ENCODE data around the gene RS1. TPM values are rescaled to one million over a fixed set of nuclear protein-coding genes. Genes with fewer than 3 reads are reported as not detected.

RS1 gene
- total and polyA plus RNA-seq, 10 of the 15 experiments (the other 5 are each of a cell fraction or from before 2014, with no cell fraction given) = 0.04 to 0.26 TPM; not detected in 8

DNA sequence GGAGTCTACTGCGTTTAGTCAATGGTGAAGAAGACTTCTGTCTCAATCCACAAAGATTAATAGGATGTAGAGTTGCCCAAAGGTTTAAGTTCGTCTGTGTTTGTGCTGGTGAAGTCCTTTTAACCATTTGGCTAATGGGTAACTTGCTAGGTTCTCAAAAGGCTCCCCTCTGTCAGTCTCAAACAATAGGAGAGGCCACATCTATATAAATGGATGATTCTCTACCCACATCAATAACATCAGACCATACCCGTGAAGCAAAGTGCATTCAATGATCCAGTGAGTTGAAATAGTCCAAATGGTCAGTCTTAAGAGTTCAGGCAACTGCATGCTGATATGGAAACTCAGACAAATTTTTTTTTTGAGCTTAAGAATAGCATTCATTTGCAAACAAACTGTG, 28.1 kb downstream of the RS1 start:
- in situ Hi-C loops (cut with MboI) = no loop called here
- no peak for ATAC-seq
- ChIA-PET POLR2A (no interaction called here), SMC1A (ENCODE audit: uncharacterized antibody, unreplicated experiment) (no interaction called here), CTCF (interaction anchor here (1.0 kb wide), 1 partner anchor 12 kb away, joined by 3 read pairs; no protein-coding TSS in a partner anchor), RAD21 (ENCODE audit: unreplicated experiment) (no interaction called here)
- Histone ChIP-seq H3K9ac (ENCODE audit: control insufficient read depth, insufficient read depth, low read length) (no peak overlapping the region), H3K27me3 (replicated peaks in 1 of 2; ENCODE audit: control insufficient read depth in 2 of 2, insufficient read depth in 2 of 2, low read length in 1 of 2) (no peaks in the 10 kb centered on the region), H4K20me1 (ENCODE audit: control insufficient read depth, insufficient read depth) (no peaks in the 10 kb centered on the region), H2AFZ (ENCODE audit: control insufficient read depth, low read depth, low read length) (no peak overlapping the region), H3K79me2 (ENCODE audit: control insufficient read depth, insufficient read depth, low read length) (no peaks in the 10 kb centered on the region), H3K4me3 (no peak overlapping the region), H3K4me1 (ENCODE audit: control insufficient read depth, insufficient read depth, low read length) (no peaks in the 10 kb centered on the region), H3K36me3 (ENCODE audit: control insufficient read depth in 2 of 2, insufficient read depth in 2 of 2, low read length in 1 of 2) (no peaks in the 10 kb centered on the region), H3K4me2 (ENCODE audit: control insufficient read depth, insufficient read depth) (no peak overlapping the region), H3K9me3 (replicated peaks; ENCODE audit: control insufficient read depth, insufficient read depth, low read length) (no peaks in the 10 kb centered on the region), H3K27ac (ENCODE audit: control insufficient read depth, insufficient read depth) (no peak overlapping the region)
- no peak for DNase-seq (ENCODE audit: low read depth, low spot score)
- no peak for TF ChIP-seq YY1 (IDR thresholded peaks at IDR 0.05; ENCODE audit: low read depth, low read length)
- TF ChIP-seq NFXL1 (IDR thresholded peaks at IDR 0.05; ENCODE audit: borderline replicate concordance) = no peak
- TF ChIP-seq TBL1XR1 (IDR thresholded peaks at IDR 0.05; ENCODE audit: low read depth, low read length) = no peak
- TF ChIP-seq, protein P1, sequence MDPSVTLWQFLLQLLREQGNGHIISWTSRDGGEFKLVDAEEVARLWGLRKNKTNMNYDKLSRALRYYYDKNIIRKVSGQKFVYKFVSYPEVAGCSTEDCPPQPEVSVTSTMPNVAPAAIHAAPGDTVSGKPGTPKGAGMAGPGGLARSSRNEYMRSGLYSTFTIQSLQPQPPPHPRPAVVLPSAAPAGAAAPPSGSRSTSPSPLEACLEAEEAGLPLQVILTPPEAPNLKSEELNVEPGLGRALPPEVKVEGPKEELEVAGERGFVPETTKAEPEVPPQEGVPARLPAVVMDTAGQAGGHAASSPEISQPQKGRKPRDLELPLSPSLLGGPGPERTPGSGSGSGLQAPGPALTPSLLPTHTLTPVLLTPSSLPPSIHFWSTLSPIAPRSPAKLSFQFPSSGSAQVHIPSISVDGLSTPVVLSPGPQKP (IDR thresholded peaks at IDR 0.05; ENCODE audit: low read depth, low read length) = no peak
- TF ChIP-seq IKZF2 (IDR thresholded peaks at IDR 0.05) = no peak
- TF ChIP-seq SRF (IDR thresholded peaks at IDR 0.05; ENCODE audit: low read depth in 2 of 2, low read length in 2 of 2) = no peak
- BruUV-seq (replicated peaks) = no TSS peak
- intact Hi-C loops (cut with micrococcal nuclease; ENCODE audit: unreplicated experiment) = no loop called here
- no peak for FAIRE-seq
- 22% methylated on average over 3 of the region's 3 CpGs for WGBS (ENCODE audit: insufficient coverage, insufficient replicate concordance, low lambda C conversion rate, missing lambda C conversion rate)

DNA sequence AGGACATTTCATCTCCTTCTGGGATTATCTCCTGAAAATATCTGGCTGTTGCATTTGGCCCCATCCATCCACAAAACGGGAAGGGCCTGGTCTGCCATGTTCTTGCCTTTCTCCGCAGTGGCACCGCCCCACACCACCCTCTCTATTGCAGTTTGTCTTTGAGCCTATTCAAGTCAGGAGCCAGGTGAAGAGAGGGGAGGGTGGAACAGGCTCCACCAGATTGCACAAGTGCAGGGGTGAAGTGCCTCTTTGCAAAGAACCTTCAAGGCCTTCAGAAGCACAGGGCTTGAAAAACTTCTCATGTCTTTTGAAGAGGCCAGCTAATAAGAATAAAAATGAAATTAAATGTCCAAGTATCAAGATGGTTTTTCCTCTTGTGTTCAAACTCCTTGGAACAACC, 28.7 kb downstream of the RS1 start:
- no TSS peak for BruUV-seq (replicated peaks)

More for the DNA sequence above, 28.7 kb downstream of the RS1 start:
- in situ Hi-C loops (cut with MboI) = no loop called here
- H3K4me2 ChIP-seq (ENCODE audit: control insufficient read depth, insufficient read depth) = no peak overlapping the region
- POLR2A ChIA-PET = no interaction called here
- H3K4me3 ChIP-seq = no peak overlapping the region
- H3K4me1 ChIP-seq (ENCODE audit: control insufficient read depth, insufficient read depth, low read length) = no peaks in the 10 kb centered on the region
- CTCF ChIA-PET = no interaction called here
- SMC1A ChIA-PET (ENCODE audit: uncharacterized antibody, unreplicated experiment) = no interaction called here
- WGBS (ENCODE audit: insufficient coverage, insufficient replicate concordance, low lambda C conversion rate, missing lambda C conversion rate) = 60% methylated on average over 3 of the region's 3 CpGs
- H3K9ac ChIP-seq (ENCODE audit: control insufficient read depth, insufficient read depth, low read length) = no peak overlapping the region
- intact Hi-C loops (cut with micrococcal nuclease; ENCODE audit: unreplicated experiment) = no loop called here
- H3K27me3 ChIP-seq (replicated peaks in 1 of 2; ENCODE audit: control insufficient read depth in 2 of 2, insufficient read depth in 2 of 2, low read length in 1 of 2) = no peaks in the 10 kb centered on the region
- no peaks in the 10 kb centered on the region for H3K79me2 ChIP-seq (ENCODE audit: control insufficient read depth, insufficient read depth, low read length)
- no peak overlapping the region for H3K27ac ChIP-seq (ENCODE audit: control insufficient read depth, insufficient read depth)
- FAIRE-seq (no peak), ATAC-seq (no peak), DNase-seq (ENCODE audit: low read depth, low spot score) (no peak)
- no peaks in the 10 kb centered on the region for H3K36me3 ChIP-seq (ENCODE audit: control insufficient read depth in 2 of 2, insufficient read depth in 2 of 2, low read length in 1 of 2)
- RAD21 ChIA-PET (ENCODE audit: unreplicated experiment) = no interaction called here
- TF ChIP-seq JUND (IDR thresholded peaks at IDR 0.05; ENCODE audit: low read depth, low read length) (no peak), ZBED1 (IDR thresholded peaks at IDR 0.05; ENCODE audit: borderline replicate concordance) (no peak), ATF7 (IDR thresholded peaks at IDR 0.05; ENCODE audit: low read depth) (no peak), POLR2AphosphoS5 (IDR thresholded peaks at IDR 0.05; ENCODE audit: low read length) (no peak), TARDBP (IDR thresholded peaks at IDR 0.05; ENCODE audit: borderline replicate concordance) (no peak), HDGF (IDR thresholded peaks at IDR 0.05) (no peak)
- TF ChIP-seq, protein P2, sequence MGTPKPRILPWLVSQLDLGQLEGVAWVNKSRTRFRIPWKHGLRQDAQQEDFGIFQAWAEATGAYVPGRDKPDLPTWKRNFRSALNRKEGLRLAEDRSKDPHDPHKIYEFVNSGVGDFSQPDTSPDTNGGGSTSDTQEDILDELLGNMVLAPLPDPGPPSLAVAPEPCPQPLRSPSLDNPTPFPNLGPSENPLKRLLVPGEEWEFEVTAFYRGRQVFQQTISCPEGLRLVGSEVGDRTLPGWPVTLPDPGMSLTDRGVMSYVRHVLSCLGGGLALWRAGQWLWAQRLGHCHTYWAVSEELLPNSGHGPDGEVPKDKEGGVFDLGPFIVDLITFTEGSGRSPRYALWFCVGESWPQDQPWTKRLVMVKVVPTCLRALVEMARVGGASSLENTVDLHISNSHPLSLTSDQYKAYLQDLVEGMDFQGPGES (IDR thresholded peaks at IDR 0.05) = no peak
- TF ChIP-seq, protein P3, sequence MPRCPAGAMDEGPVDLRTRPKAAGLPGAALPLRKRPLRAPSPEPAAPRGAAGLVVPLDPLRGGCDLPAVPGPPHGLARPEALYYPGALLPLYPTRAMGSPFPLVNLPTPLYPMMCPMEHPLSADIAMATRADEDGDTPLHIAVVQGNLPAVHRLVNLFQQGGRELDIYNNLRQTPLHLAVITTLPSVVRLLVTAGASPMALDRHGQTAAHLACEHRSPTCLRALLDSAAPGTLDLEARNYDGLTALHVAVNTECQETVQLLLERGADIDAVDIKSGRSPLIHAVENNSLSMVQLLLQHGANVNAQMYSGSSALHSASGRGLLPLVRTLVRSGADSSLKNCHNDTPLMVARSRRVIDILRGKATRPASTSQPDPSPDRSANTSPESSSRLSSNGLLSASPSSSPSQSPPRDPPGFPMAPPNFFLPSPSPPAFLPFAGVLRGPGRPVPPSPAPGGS (IDR thresholded peaks at IDR 0.05; ENCODE audit: borderline replicate concordance, insufficient read depth, low read depth, low read length, poor library complexity, severe bottlenecking) = no peak
- TF ChIP-seq, protein P4, sequence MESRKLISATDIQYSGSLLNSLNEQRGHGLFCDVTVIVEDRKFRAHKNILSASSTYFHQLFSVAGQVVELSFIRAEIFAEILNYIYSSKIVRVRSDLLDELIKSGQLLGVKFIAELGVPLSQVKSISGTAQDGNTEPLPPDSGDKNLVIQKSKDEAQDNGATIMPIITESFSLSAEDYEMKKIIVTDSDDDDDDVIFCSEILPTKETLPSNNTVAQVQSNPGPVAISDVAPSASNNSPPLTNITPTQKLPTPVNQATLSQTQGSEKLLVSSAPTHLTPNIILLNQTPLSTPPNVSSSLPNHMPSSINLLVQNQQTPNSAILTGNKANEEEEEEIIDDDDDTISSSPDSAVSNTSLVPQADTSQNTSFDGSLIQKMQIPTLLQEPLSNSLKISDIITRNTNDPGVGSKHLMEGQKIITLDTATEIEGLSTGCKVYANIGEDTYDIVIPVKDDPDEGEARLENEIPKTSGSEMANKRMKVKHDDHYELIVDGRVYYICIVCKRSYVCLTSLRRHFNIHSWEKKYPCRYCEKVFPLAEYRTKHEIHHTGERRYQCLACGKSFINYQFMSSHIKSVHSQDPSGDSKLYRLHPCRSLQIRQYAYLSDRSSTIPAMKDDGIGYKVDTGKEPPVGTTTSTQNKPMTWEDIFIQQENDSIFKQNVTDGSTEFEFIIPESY (IDR thresholded peaks at IDR 0.05) = no peak
- H4K20me1 ChIP-seq (ENCODE audit: control insufficient read depth, insufficient read depth) = no peaks in the 10 kb centered on the region
- H2AFZ ChIP-seq (ENCODE audit: control insufficient read depth, low read depth, low read length) = no peak overlapping the region
- H3K9me3 ChIP-seq (replicated peaks; ENCODE audit: control insufficient read depth, insufficient read depth, low read length) = no peaks in the 10 kb centered on the region

All from GM12878 (cell line).